ENCODE data around the gene IL10RB.

- no peak for TF ChIP-seq NANOG (IDR thresholded peaks at IDR 0.05; ENCODE audit: insufficient read depth, low read depth, low read length, poor library complexity, severe bottlenecking)
- TF ChIP-seq TCF12 (IDR thresholded peaks at IDR 0.05; ENCODE audit: low read depth, low read length) = no peak
- TF ChIP-seq POLR2A (IDR thresholded peaks at IDR 0.05; ENCODE audit: control extremely low read depth in 1 of 2, low read depth in 2 of 2, low read length in 2 of 2) = no peak
- TF ChIP-seq, protein P1, sequence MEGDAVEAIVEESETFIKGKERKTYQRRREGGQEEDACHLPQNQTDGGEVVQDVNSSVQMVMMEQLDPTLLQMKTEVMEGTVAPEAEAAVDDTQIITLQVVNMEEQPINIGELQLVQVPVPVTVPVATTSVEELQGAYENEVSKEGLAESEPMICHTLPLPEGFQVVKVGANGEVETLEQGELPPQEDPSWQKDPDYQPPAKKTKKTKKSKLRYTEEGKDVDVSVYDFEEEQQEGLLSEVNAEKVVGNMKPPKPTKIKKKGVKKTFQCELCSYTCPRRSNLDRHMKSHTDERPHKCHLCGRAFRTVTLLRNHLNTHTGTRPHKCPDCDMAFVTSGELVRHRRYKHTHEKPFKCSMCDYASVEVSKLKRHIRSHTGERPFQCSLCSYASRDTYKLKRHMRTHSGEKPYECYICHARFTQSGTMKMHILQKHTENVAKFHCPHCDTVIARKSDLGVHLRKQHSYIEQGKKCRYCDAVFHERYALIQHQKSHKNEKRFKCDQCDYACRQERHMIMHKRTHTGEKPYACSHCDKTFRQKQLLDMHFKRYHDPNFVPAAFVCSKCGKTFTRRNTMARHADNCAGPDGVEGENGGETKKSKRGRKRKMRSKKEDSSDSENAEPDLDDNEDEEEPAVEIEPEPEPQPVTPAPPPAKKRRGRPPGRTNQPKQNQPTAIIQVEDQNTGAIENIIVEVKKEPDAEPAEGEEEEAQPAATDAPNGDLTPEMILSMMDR (IDR thresholded peaks at IDR 0.05; ENCODE audit: control extremely low read depth in 1 of 3, insufficient read depth in 1 of 3, low read depth in 1 of 3, low read length in 3 of 3) = no peak
- no peak for TF ChIP-seq HDAC2 (IDR thresholded peaks at IDR 0.05; ENCODE audit: borderline replicate concordance in 1 of 2, low read depth in 2 of 2, low read length in 2 of 2)
- TF ChIP-seq CEBPB (IDR thresholded peaks at IDR 0.05; ENCODE audit: low read depth, low read length) = no peak
- no peak for TF ChIP-seq EZH2 (IDR thresholded peaks at IDR 0.05; ENCODE audit: low read depth, low read length, severe bottlenecking)
Measured at GRCh38 chr21:33257094-33257803, 8.9 kb upstream of the IL10RB start.

All from H1 (cell line).